PFSK-1 (cell line): Measurements from ENCODE around the gene ARHGAP35.

Source experiments
- POLR2AphosphoS5 ChIP-seq: IDR thresholded peaks from 2 replicates; pipeline ENCODE4 v1.6.1; 2012; ENCODE audit warnings: low read depth, mild to moderate bottlenecking, control low read depth, low read length, moderate library complexity
- SIN3A ChIP-seq: IDR thresholded peaks from 2 replicates; pipeline ENCODE4 v1.6.1; 2012; ENCODE audit warnings: mild to moderate bottlenecking, low read length, moderate library complexity, borderline replicate concordance; ENCODE audit not compliant: insufficient read depth
- TF ChIP-seq, protein P1 (sequence below), 2 experiments: IDR thresholded peaks; 2 replicates each; pipeline versions ENCODE4 v1.6.1 to v1.8.0; 2011 to 2012; ENCODE audit warnings: low read depth in 2 of 2, low read length in 2 of 2, control low read depth in 1 of 2, inconsistent platforms in 1 of 2, mild to moderate bottlenecking in 1 of 2, moderate library complexity in 1 of 2; ENCODE audit not compliant: insufficient read depth in 1 of 2

DNA sequence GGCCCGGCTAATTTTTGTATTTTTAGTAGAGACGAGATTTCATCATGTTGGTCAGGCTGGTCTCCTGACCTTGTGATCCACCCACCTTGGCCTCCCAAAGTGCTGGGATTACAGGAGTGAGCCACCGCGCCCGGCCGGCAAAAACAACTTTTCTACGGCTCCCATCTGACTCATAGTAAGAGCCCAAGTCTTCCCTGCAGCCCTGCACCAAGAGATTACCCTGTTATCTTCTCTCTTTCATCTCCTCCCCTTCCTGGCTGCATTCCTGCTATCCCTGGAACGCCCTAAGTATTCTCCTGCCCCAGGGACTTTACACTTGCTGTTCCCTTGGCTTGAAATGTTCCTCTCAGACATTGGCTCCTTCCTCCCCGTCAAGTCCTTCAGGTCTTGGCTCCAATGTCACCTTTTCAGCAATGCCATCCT, 16.7 kb upstream of the ARHGAP35 start:
- TF ChIP-seq POLR2AphosphoS5, result no peak
- TF ChIP-seq, protein P1, sequence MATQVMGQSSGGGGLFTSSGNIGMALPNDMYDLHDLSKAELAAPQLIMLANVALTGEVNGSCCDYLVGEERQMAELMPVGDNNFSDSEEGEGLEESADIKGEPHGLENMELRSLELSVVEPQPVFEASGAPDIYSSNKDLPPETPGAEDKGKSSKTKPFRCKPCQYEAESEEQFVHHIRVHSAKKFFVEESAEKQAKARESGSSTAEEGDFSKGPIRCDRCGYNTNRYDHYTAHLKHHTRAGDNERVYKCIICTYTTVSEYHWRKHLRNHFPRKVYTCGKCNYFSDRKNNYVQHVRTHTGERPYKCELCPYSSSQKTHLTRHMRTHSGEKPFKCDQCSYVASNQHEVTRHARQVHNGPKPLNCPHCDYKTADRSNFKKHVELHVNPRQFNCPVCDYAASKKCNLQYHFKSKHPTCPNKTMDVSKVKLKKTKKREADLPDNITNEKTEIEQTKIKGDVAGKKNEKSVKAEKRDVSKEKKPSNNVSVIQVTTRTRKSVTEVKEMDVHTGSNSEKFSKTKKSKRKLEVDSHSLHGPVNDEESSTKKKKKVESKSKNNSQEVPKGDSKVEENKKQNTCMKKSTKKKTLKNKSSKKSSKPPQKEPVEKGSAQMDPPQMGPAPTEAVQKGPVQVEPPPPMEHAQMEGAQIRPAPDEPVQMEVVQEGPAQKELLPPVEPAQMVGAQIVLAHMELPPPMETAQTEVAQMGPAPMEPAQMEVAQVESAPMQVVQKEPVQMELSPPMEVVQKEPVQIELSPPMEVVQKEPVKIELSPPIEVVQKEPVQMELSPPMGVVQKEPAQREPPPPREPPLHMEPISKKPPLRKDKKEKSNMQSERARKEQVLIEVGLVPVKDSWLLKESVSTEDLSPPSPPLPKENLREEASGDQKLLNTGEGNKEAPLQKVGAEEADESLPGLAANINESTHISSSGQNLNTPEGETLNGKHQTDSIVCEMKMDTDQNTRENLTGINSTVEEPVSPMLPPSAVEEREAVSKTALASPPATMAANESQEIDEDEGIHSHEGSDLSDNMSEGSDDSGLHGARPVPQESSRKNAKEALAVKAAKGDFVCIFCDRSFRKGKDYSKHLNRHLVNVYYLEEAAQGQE (IDR thresholded peaks at IDR 0.05; ENCODE audit: insufficient read depth in 1 of 2, low read depth in 2 of 2, low read length in 2 of 2), result no peak
- no peak for TF ChIP-seq SIN3A
